KMS-11 (cell line): ENCODE data around the gene ANKRD1.

Source experiments
- H2AFZ ChIP-seq: fragments of 200-600 bp; sonication (generic); 2 replicates; pipeline ENCODE4 v1.6.1; 2016; ENCODE audit warnings: antibody characterized with exemption, mixed run types, low read depth
- H3K27ac ChIP-seq: fragments of 200-600 bp; sonication (generic); 2 replicates; pipeline ENCODE4 v1.6.1; 2016; ENCODE audit warnings: mild to moderate bottlenecking, mixed run types
- H3K27me3 ChIP-seq: fragments of 200-600 bp; sonication (generic); 2 replicates; pipeline ENCODE4 v1.6.1; 2017; ENCODE audit warnings: mild to moderate bottlenecking, low read depth, mixed run types, moderate library complexity; ENCODE audit not compliant: insufficient read depth
- H3K36me3 ChIP-seq: fragments of 200-600 bp; sonication (generic); 2 replicates; pipeline ENCODE4 v1.6.1; 2017; ENCODE audit warnings: mild to moderate bottlenecking, mixed run types; ENCODE audit not compliant: insufficient read depth
- H3K4me1 ChIP-seq: fragments of 200-600 bp; sonication (generic); 2 replicates; pipeline ENCODE4 v1.6.1; 2016; ENCODE audit warnings: mild to moderate bottlenecking, low read depth, mixed run types; ENCODE audit not compliant: poor library complexity, severe bottlenecking
- H3K4me2 ChIP-seq: fragments of 200-600 bp; sonication (generic); 2 replicates; pipeline ENCODE4 v1.7.0; 2016; ENCODE audit warnings: mild to moderate bottlenecking, mixed run types
- H3K4me3 ChIP-seq: fragments of 200-600 bp; sonication (generic); IDR thresholded peaks from 2 replicates; pipeline ENCODE4 v1.6.1; 2017; ENCODE audit warnings: low read depth, low read length, mixed read lengths; ENCODE audit not compliant: insufficient read depth
- H3K79me2 ChIP-seq: fragments of 200-600 bp; sonication (generic); 2 replicates; pipeline ENCODE4 v1.6.1; 2016; ENCODE audit warnings: low read depth, mixed run types; ENCODE audit not compliant: insufficient read depth
- H3K9ac ChIP-seq: fragments of 200-600 bp; sonication (generic); 2 replicates; pipeline ENCODE4 v1.6.1; 2016; ENCODE audit warnings: mild to moderate bottlenecking, mixed run types
- H4K20me1 ChIP-seq: fragments of 200-600 bp; sonication (generic); 2 replicates; pipeline ENCODE4 v1.6.1; 2016; ENCODE audit warnings: mild to moderate bottlenecking, mixed run types; ENCODE audit not compliant: insufficient read depth
- CTCF ChIP-seq: fragments of 200-600 bp; sonication (generic); conservative IDR thresholded peaks from 2 replicates; pipeline ENCODE4 v1.6.1; 2017; ENCODE audit warnings: low read depth, mild to moderate bottlenecking, antibody characterized with exemption, low read length, moderate library complexity, mixed read lengths

The ANKRD1 gene

DNA sequence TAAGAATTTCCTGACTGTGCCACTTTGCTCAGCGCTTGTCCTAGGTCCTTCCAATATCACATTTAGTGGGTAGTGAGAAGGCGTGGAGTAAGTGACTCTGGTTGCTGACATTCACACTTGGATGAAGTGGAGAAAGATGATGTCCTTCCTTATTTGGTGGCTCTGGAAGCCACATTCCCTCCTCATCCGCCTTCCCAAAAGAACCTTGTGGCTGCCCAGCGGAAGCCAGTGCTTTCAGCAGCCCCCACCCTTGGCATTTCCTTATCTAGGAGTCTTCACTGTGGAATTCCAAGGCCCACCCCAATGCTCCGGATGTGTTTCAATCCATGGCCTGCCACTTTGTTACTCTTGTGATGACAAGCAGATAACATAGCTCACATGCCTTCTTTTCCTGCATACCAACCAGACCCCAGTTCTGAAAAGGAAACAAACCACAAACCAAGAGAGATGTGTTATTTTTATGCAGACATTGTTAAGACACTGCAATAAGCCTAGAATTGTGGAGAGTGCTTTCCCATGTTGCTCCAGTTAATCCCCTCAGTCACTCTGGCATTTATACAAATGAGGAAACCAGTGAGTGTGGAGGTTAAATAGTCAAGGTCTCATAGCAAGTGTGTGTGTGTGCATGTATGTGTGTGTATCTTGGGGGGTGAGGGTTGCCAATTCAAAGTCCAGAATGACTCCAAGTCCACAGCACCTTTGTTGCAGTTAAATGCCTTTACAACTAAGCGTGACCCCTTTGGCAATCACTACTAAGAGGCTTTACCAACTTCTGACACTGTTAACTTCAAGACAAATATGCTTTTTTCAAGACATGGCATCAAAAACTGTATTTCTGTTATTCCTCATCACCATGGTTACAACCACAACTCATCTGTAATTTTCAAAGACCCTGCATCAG lies 10.3 kb upstream of the ANKRD1 start:
- H4K20me1 ChIP-seq: no peaks in the 10 kb centered on the region
- no peaks in the 10 kb centered on the region for H3K36me3 ChIP-seq
- no peaks in the 10 kb centered on the region for H3K27me3 ChIP-seq
- H3K4me3 ChIP-seq: no peak overlapping the region
- no peak overlapping the region for H3K27ac ChIP-seq
- H3K4me1 ChIP-seq: no peaks in the 10 kb centered on the region
- no peak overlapping the region for H3K9ac ChIP-seq
- TF ChIP-seq CTCF: no peak
- H2AFZ ChIP-seq: no peak overlapping the region
- H3K4me2 ChIP-seq: no peak overlapping the region
- no peaks in the 10 kb centered on the region for H3K79me2 ChIP-seq

- no peaks in the 10 kb centered on the region for H3K4me1 ChIP-seq
- H4K20me1 ChIP-seq: no peaks in the 10 kb centered on the region
- no peak overlapping the region for H2AFZ ChIP-seq
- H3K36me3 ChIP-seq: no peaks in the 10 kb centered on the region
- H3K4me2 ChIP-seq: no peak overlapping the region
- no peak overlapping the region for H3K4me3 ChIP-seq
- H3K79me2 ChIP-seq: no peaks in the 10 kb centered on the region
- no peaks in the 10 kb centered on the region for H3K27me3 ChIP-seq
- H3K27ac ChIP-seq: no peak overlapping the region
- no peak for TF ChIP-seq CTCF
- H3K9ac ChIP-seq: no peak overlapping the region
Measured at GRCh38 chr10:90930070-90930837, 9.4 kb upstream of the ANKRD1 start.

GRCh38 chr10:90929179-90929578 lies 8.3 kb upstream of the ANKRD1 start:
- Histone ChIP-seq H3K9ac (no peak overlapping the region), H4K20me1 (no peaks in the 10 kb centered on the region), H3K4me2 (no peak overlapping the region), H3K4me1 (no peaks in the 10 kb centered on the region), H3K27me3 (no peaks in the 10 kb centered on the region), H3K36me3 (no peaks in the 10 kb centered on the region), H3K27ac (no peak overlapping the region), H3K4me3 (no peak overlapping the region), H2AFZ (no peak overlapping the region), H3K79me2 (no peaks in the 10 kb centered on the region)
- TF ChIP-seq CTCF: no peak

DNA sequence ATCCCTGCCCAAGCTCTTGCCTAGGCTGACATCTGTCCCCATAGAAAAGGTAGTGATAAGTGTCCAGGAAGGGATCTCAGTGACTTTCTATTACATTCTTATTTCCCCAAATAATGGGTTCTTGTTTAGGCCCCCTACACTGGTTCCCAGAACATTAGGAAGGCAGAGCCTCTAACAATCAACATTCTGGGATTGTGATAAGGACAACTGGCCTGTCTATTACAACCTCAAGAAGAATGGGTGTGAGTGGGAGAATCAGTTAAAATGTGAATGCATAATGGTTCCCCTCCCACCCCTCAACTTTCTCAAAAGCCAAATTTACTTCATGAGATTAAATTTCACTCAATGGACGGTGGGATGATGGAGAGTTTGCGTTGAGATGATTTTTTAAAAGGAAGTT lies 6.4 kb upstream of the ANKRD1 start:
- Histone ChIP-seq H3K79me2 (no peaks in the 10 kb centered on the region), H3K9ac (no peak overlapping the region), H3K4me1 (no peaks in the 10 kb centered on the region), H2AFZ (no peak overlapping the region), H3K27ac (no peak overlapping the region), H3K27me3 (no peaks in the 10 kb centered on the region), H4K20me1 (no peaks in the 10 kb centered on the region), H3K4me2 (no peak overlapping the region), H3K36me3 (no peaks in the 10 kb centered on the region), H3K4me3 (no peak overlapping the region)
- no peak for TF ChIP-seq CTCF
